HEK293T (cell line): ENCODE results near the gene PAPPA2.

Source experiments
- ARNT ChIP-seq: fragments of 450-650 bp; IDR thresholded peaks from 2 replicates; pipeline ENCODE4 v1.6.1; 2017; ENCODE audit warnings: mild to moderate bottlenecking
- FOXM1 ChIP-seq: fragments of 450-650 bp; IDR thresholded peaks from 2 replicates; pipeline ENCODE4 v1.6.1; 2017; ENCODE audit warnings: mild to moderate bottlenecking, borderline replicate concordance
- SUZ12 ChIP-seq: fragments of 450-650 bp; IDR thresholded peaks from 2 replicates; pipeline ENCODE4 v1.6.1; 2016; ENCODE audit warnings: mild to moderate bottlenecking

- no peak for TF ChIP-seq FOXM1
- TF ChIP-seq ARNT = no peak
- TF ChIP-seq SUZ12 = no peak
Observed at GRCh38 chr1:176579087-176579486, 116.1 kb downstream of the PAPPA2 start.
